GM18868 (cell line): ENCODE measurements around the gene ZNF350.
"Not testable (repeated sequence)": the region's sequence is repeated elsewhere in the genome, so short reads cannot be mapped to it uniquely, and the experiment has no call there.

Experiments
- ATAC-seq: cut with Tn5 transposase; IDR thresholded peaks from one replicate; pipeline ENCODE4 v1.9.1; 2021; ENCODE audit warnings: mild to moderate bottlenecking, moderate library complexity; ENCODE audit not compliant: unreplicated experiment

ZNF350 gene

GRCh38 chr19:51975787-51976186, 10.9 kb downstream of the ZNF350 start:
- not testable (repeated sequence) for ATAC-seq

GRCh38 chr19:51971624-51972023, 15.0 kb downstream of the ZNF350 start:
- ATAC-seq: no peak

GRCh38 chr19:51970718-51971117, 15.9 kb downstream of the ZNF350 start:
- no peak for ATAC-seq

GRCh38 chr19:51965583-51965982, 21.1 kb downstream of the ZNF350 start:
- no peak for ATAC-seq

GRCh38 chr19:51960621-51961233, 25.9 kb downstream of the ZNF350 start:
- not testable (repeated sequence) for ATAC-seq

- ATAC-seq: no peak
Measured at GRCh38 chr19:51959791-51960190, 26.8 kb downstream of the ZNF350 start.

GRCh38 chr19:51957846-51958245, 28.8 kb downstream of the ZNF350 start:
- not testable (repeated sequence) for ATAC-seq

- no peak for ATAC-seq
Measured at GRCh38 chr19:51948975-51949374, 37.7 kb downstream of the ZNF350 start.

- ATAC-seq: no peak
Measured at GRCh38 chr19:51946602-51947001, 40.0 kb downstream of the ZNF350 start.

GRCh38 chr19:51944798-51945552, 41.7 kb downstream of the ZNF350 start:
- no peak for ATAC-seq

GRCh38 chr19:51938936-51939335, 47.7 kb downstream of the ZNF350 start:
- no peak for ATAC-seq

GRCh38 chr19:51931921-51932320, 54.7 kb downstream of the ZNF350 start:
- ATAC-seq: no peak

- ATAC-seq: no peak
Measured at GRCh38 chr19:51927859-51928258, 58.8 kb downstream of the ZNF350 start.

GRCh38 chr19:51926784-51927741, 59.6 kb downstream of the ZNF350 start, which contains the start of gene ZNF613:
ZNF613 (plus strand) TSS chr19:51927472; CDS start chr19:51936221, 8,749 bp downstream.
- peak; percentile 80 for ATAC-seq

- no peak for ATAC-seq
Measured at GRCh38 chr19:51926426-51926783, 60.2 kb downstream of the ZNF350 start.

GRCh38 chr19:51921949-51922348, 64.7 kb downstream of the ZNF350 start:
- no peak for ATAC-seq

- no peak for ATAC-seq
Measured at GRCh38 chr19:51919606-51920005, 67.0 kb downstream of the ZNF350 start.

- ATAC-seq: no peak
Measured at GRCh38 chr19:51916167-51916566, 70.5 kb downstream of the ZNF350 start.

- ATAC-seq: no peak
Measured at GRCh38 chr19:51915324-51915867, 71.2 kb downstream of the ZNF350 start.
